ENCODE data around the gene PTPRN2. TPM values are rescaled to one million over a fixed set of nuclear protein-coding genes. Genes with fewer than 3 reads are reported as not detected.

The PTPRN2 gene
- total RNA-seq, 2 donors from 2014 or later = 26.1 to 55.5 TPM

DNA sequence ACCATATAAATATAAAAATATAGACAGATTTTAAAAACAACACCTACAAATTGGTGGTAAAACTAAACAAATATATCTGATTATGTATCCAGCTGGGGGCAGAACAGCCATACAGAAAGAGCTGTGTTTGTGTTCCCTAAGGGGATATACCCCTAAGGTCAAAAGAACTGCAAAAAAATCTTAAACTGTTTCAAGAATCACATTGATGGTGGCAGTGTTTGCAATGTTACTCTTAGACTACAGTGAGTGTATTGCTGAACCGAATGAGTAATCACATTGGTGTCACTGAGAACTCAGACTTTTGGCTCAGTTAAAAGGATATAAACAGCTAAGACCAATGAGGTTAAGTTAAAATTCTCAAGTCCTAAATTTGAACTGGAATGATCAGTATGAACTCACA is 27.1 kb upstream of the PTPRN2 start:
- H3K9me3 ChIP-seq = no peaks in the 10 kb centered on the region
- 50% methylated on average over 1 of the region's 1 CpG for WGBS
- intact Hi-C loops (cut with DNase I) = no loop called here

GRCh38 chr7:158613481-158613880 is 25.9 kb upstream of the PTPRN2 start:
- DNase-seq (ENCODE audit: low spot score) = no peak
- Histone ChIP-seq H3K27me3 (replicated peaks; ENCODE audit: insufficient read depth) (no peaks in the 10 kb centered on the region), H3K4me1 (replicated peaks) (no peaks in the 10 kb centered on the region), H3K36me3 (no peaks in the 10 kb centered on the region), H3K9me3 (no peaks in the 10 kb centered on the region), H3K4me3 (no peak overlapping the region), H3K27ac (no peak overlapping the region)
- intact Hi-C loops (cut with DNase I) = no loop called here
- TF ChIP-seq CTCF (IDR thresholded peaks at IDR 0.05) = no peak
- TF ChIP-seq POLR2AphosphoS5 (IDR thresholded peaks at IDR 0.05) = no peak
- TF ChIP-seq POLR2A (IDR thresholded peaks at IDR 0.05) = no peak
- 98% methylated on average over 2 of the region's 2 CpGs for WGBS

More for the DNA sequence above, 27.1 kb upstream of the PTPRN2 start:
- Histone ChIP-seq H3K4me3 (no peak overlapping the region), H3K27ac (no peak overlapping the region), H3K4me1 (replicated peaks) (no peaks in the 10 kb centered on the region), H3K36me3 (no peaks in the 10 kb centered on the region), H3K27me3 (replicated peaks; ENCODE audit: insufficient read depth) (no peaks in the 10 kb centered on the region)
- no peak for TF ChIP-seq POLR2AphosphoS5 (IDR thresholded peaks at IDR 0.05)
- no peak for TF ChIP-seq CTCF (IDR thresholded peaks at IDR 0.05)
- no peak for TF ChIP-seq POLR2A (IDR thresholded peaks at IDR 0.05)
- no peak for DNase-seq (ENCODE audit: low spot score)

- Histone ChIP-seq H3K4me1 (replicated peaks) (no peaks in the 10 kb centered on the region), H3K4me3 (no peak overlapping the region), H3K36me3 (no peaks in the 10 kb centered on the region), H3K9me3 (no peaks in the 10 kb centered on the region), H3K27me3 (replicated peaks; ENCODE audit: insufficient read depth) (no peaks in the 10 kb centered on the region), H3K27ac (no peak overlapping the region)
- DNase-seq (ENCODE audit: low spot score) = no peak
- no peak for TF ChIP-seq CTCF (IDR thresholded peaks at IDR 0.05)
- no peak for TF ChIP-seq POLR2A (IDR thresholded peaks at IDR 0.05)
- no peak for TF ChIP-seq POLR2AphosphoS5 (IDR thresholded peaks at IDR 0.05)
- 93% methylated on average over 4 of the region's 4 CpGs for WGBS
- intact Hi-C loops (cut with DNase I) = no loop called here
Observed at GRCh38 chr7:158612546-158612945, 24.9 kb upstream of the PTPRN2 start.

DNA sequence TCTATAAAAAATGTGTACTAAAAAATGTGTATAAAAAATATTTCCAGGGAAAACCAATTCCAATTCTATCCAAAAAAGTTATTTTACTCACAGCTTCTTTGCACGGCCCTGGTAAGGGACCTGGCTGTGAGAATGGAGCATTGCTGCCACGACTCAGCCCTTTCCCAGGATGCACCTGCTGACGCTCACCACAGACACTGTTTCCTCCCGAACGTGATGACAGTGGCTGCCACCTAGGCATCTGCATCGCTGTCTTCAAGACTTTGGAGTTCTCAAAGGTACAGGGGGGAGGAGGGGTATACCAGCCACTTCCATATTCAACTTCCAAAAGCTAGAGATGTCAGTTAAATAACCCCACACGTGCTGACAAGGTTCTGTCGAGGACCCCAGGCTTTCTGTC is 23.9 kb upstream of the PTPRN2 start:
- 74% methylated on average over 8 of the region's 8 CpGs for WGBS
- intact Hi-C loops (cut with DNase I) = no loop called here
- no peak for TF ChIP-seq CTCF (IDR thresholded peaks at IDR 0.05)
- TF ChIP-seq POLR2A (IDR thresholded peaks at IDR 0.05) = no peak
- TF ChIP-seq POLR2AphosphoS5 (IDR thresholded peaks at IDR 0.05) = no peak

GRCh38 chr7:158609313-158609974 is 21.8 kb upstream of the PTPRN2 start:
- Histone ChIP-seq H3K27me3 (replicated peaks; ENCODE audit: insufficient read depth) (no peaks in the 10 kb centered on the region), H3K4me3 (no peak overlapping the region), H3K4me1 (replicated peaks) (no peaks in the 10 kb centered on the region), H3K27ac (no peak overlapping the region), H3K36me3 (no peaks in the 10 kb centered on the region), H3K9me3 (no peaks in the 10 kb centered on the region)
- DNase-seq (ENCODE audit: low spot score) = no peak
- intact Hi-C loops (cut with DNase I) = no loop called here
- TF ChIP-seq POLR2AphosphoS5 (IDR thresholded peaks at IDR 0.05) (no peak), POLR2A (IDR thresholded peaks at IDR 0.05) (no peak), CTCF (IDR thresholded peaks at IDR 0.05) (no peak)
- 86% methylated on average over 7 of the region's 7 CpGs for whole genome bisulfite sequencing

More for the DNA sequence above, 23.9 kb upstream of the PTPRN2 start:
- H3K4me3 ChIP-seq = no peak overlapping the region
- H3K36me3 ChIP-seq = no peaks in the 10 kb centered on the region
- no peaks in the 10 kb centered on the region for H3K27me3 ChIP-seq (replicated peaks; ENCODE audit: insufficient read depth)
- H3K27ac ChIP-seq = no peak overlapping the region
- no peak for DNase-seq (ENCODE audit: low spot score)
- no peaks in the 10 kb centered on the region for H3K4me1 ChIP-seq (replicated peaks)
- no peaks in the 10 kb centered on the region for H3K9me3 ChIP-seq
